H9 (cell line): ENCODE results near the gene ASL. TPM values are rescaled to one million over a fixed set of nuclear protein-coding genes. Genes with fewer than 3 reads are reported as not detected.

Experiments
- DNase-seq: peaks from one replicate; pipeline ENCODE4 v3.0.0-alpha.2; 2017
- H2AFZ ChIP-seq: one replicate; pipeline ENCODE4 v1.6.1; 2013; ENCODE audit warnings: mild to moderate bottlenecking, low read length, control low read depth, moderate library complexity
- H2AK5ac ChIP-seq: 2 replicates; pipeline ENCODE4 v1.6.1; 2013; ENCODE audit warnings: low read length, control low read depth, mixed read lengths; ENCODE audit not compliant: insufficient read length
- H2BK120ac ChIP-seq: one replicate; pipeline ENCODE4 v1.6.1; 2013; ENCODE audit warnings: low read depth, mild to moderate bottlenecking, low read length, control low read depth, inconsistent platforms; ENCODE audit not compliant: poor library complexity, severe bottlenecking
- H2BK12ac ChIP-seq: 2 replicates; pipeline ENCODE4 v1.6.1; 2013; ENCODE audit warnings: low read length, control low read depth, mixed read lengths, low read depth; ENCODE audit not compliant: insufficient read length
- H2BK15ac ChIP-seq: 2 replicates; pipeline ENCODE4 v1.6.1; 2013; ENCODE audit warnings: low read depth, low read length, control low read depth
- H2BK20ac ChIP-seq: one replicate; pipeline ENCODE4 v1.6.1; 2013; ENCODE audit warnings: low read depth, mild to moderate bottlenecking, low read length, control low read depth, inconsistent platforms; ENCODE audit not compliant: poor library complexity, severe bottlenecking
- H2BK5ac ChIP-seq: 2 replicates; pipeline ENCODE4 v1.6.1; 2013; ENCODE audit warnings: low read length, control low read depth, mixed read lengths; ENCODE audit not compliant: insufficient read length
- H3K14ac ChIP-seq: 2 replicates; pipeline ENCODE4 v1.6.1; 2013; ENCODE audit warnings: low read length, control low read depth; ENCODE audit not compliant: insufficient read depth
- H3K18ac ChIP-seq: 2 replicates; pipeline ENCODE4 v1.6.1; 2013; ENCODE audit warnings: low read depth, mild to moderate bottlenecking, mixed read lengths, low read length, control low read depth; ENCODE audit not compliant: insufficient read length
- H3K23ac ChIP-seq: 2 replicates; pipeline ENCODE4 v1.6.1; 2013; ENCODE audit warnings: low read length, control low read depth, mixed read lengths, low read depth; ENCODE audit not compliant: insufficient read length
- H3K23me2 ChIP-seq: 2 replicates; pipeline ENCODE4 v1.6.1; 2013; ENCODE audit warnings: low read depth, mild to moderate bottlenecking, mixed read lengths, low read length, control low read depth; ENCODE audit not compliant: insufficient read length, poor library complexity, severe bottlenecking
- H3K27ac ChIP-seq: 2 replicates; pipeline ENCODE4 v1.5.1; 2013; ENCODE audit warnings: low read length, control low read depth, mixed read lengths, low read depth; ENCODE audit not compliant: insufficient read length
- H3K27me3 ChIP-seq: 2 replicates; pipeline ENCODE4 v1.6.1; 2013; ENCODE audit warnings: low read length, control low read depth, inconsistent platforms; ENCODE audit not compliant: insufficient read depth
- H3K4ac ChIP-seq: 2 replicates; pipeline ENCODE4 v1.6.1; 2013; ENCODE audit warnings: low read depth, mild to moderate bottlenecking, control low read depth, inconsistent platforms, low read length, moderate library complexity
- H3K4me1 ChIP-seq: 2 replicates; pipeline ENCODE4 v1.6.1; 2013; ENCODE audit warnings: low read length, control low read depth, inconsistent platforms; ENCODE audit not compliant: insufficient read depth
- H3K4me2 ChIP-seq: 2 replicates; pipeline ENCODE4 v1.6.1; 2013; ENCODE audit warnings: low read length, control low read depth, mixed read lengths; ENCODE audit not compliant: insufficient read length, insufficient read depth
- H3K56ac ChIP-seq: 2 replicates; pipeline ENCODE4 v1.6.1; 2013; ENCODE audit warnings: low read depth, mild to moderate bottlenecking, mixed read lengths, low read length, control low read depth; ENCODE audit not compliant: insufficient read length
- H3K79me1 ChIP-seq: 2 replicates; pipeline ENCODE4 v1.6.1; 2013; ENCODE audit warnings: low read depth, mild to moderate bottlenecking, moderate library complexity, low read length, control low read depth, inconsistent platforms; ENCODE audit not compliant: insufficient read depth, poor library complexity, severe bottlenecking
- H3K79me2 ChIP-seq: 2 replicates; pipeline ENCODE4 v1.6.1; 2013; ENCODE audit warnings: low read length, control low read depth, inconsistent platforms; ENCODE audit not compliant: insufficient read depth
- H3K9ac ChIP-seq: 2 replicates; pipeline ENCODE4 v1.6.1; 2013; ENCODE audit warnings: low read length, control low read depth, mixed read lengths; ENCODE audit not compliant: insufficient read length; ENCODE audit errors: extremely low read depth
- H3K9me3 ChIP-seq: one replicate; pipeline ENCODE4 v1.6.1; 2013; ENCODE audit warnings: low read depth, low read length, inconsistent platforms; ENCODE audit not compliant: control insufficient read depth
- H3T11ph ChIP-seq: one replicate; pipeline ENCODE4 v1.6.1; 2013; ENCODE audit warnings: mild to moderate bottlenecking, low read length, control low read depth, inconsistent platforms
- H4K20me1 ChIP-seq: one replicate; pipeline ENCODE4 v1.6.1; 2013; ENCODE audit not compliant: control insufficient read depth, insufficient read length, insufficient read depth
- H4K5ac ChIP-seq: 2 replicates; pipeline ENCODE4 v1.6.1; 2013; ENCODE audit warnings: low read depth, mild to moderate bottlenecking, mixed read lengths, low read length, control low read depth; ENCODE audit not compliant: insufficient read length
- H4K8ac ChIP-seq: replicated peaks from 2 replicates; pipeline ENCODE4 v1.6.1; 2013; ENCODE audit warnings: low read length, control low read depth, mixed read lengths, low read depth; ENCODE audit not compliant: insufficient read length
- H4K91ac ChIP-seq: 2 replicates; pipeline ENCODE4 v1.6.1; 2013; ENCODE audit warnings: low read depth, mild to moderate bottlenecking, moderate library complexity, mixed read lengths, low read length, control low read depth; ENCODE audit not compliant: insufficient read length
- H3K27ac Mint-ChIP-seq, 3 experiments: 2 replicates in 2 of 3; 3 replicates in 1 of 3; pipeline ENCODE4 v1.8.0; 2020 to 2021; ENCODE audit warnings: mixed read lengths in 3 of 3, mild to moderate bottlenecking in 1 of 3, moderate library complexity in 1 of 3
- H3K27me3 Mint-ChIP-seq: 2 replicates; pipeline ENCODE4 v1.8.0; 2021; ENCODE audit warnings: low read depth, mild to moderate bottlenecking, moderate library complexity, mixed read lengths
- H3K36me3 Mint-ChIP-seq, 3 experiments: 2 replicates in 2 of 3; 3 replicates in 1 of 3; pipeline ENCODE4 v1.8.0; 2020 to 2021; ENCODE audit warnings: low read depth in 3 of 3, mixed read lengths in 3 of 3; ENCODE audit not compliant: insufficient read depth in 1 of 3
- H3K4me1 Mint-ChIP-seq, 2 experiments: 2 replicates each; pipeline ENCODE4 v1.8.0; 2020; ENCODE audit warnings: mixed read lengths in 2 of 2
- H3K4me3 Mint-ChIP-seq, 2 experiments: 2 replicates in 1 of 2; 3 replicates in 1 of 2; pipeline ENCODE4 v1.8.0; 2020 to 2021; ENCODE audit warnings: mild to moderate bottlenecking in 2 of 2, mixed read lengths in 2 of 2, moderate library complexity in 1 of 2
- H3K9me3 Mint-ChIP-seq, 2 experiments: 2 replicates in 1 of 2; 3 replicates in 1 of 2; pipeline ENCODE4 v1.8.0; 2020; ENCODE audit warnings: mild to moderate bottlenecking in 2 of 2, mixed read lengths in 2 of 2, moderate library complexity in 1 of 2
- CTCF ChIP-seq: fragments of 200-600 bp; sonication (generic); conservative IDR thresholded peaks from 3 replicates; pipeline ENCODE4 v1.8.0; 2021; ENCODE audit warnings: antibody characterized with exemption, mild to moderate bottlenecking
- WGBS: extraction: QIAGEN DNeasy Blood & Tissue Kit; methylation state at CpG from one replicate; pipeline ENCODE4 v1.1.7; 2013; ENCODE audit warnings: missing lambda C conversion rate, low lambda C conversion rate, mixed read lengths; ENCODE audit not compliant: insufficient read length; ENCODE audit errors: extremely low coverage; 5-methylcytosine and 5-hydroxymethylcytosine counted together
- total RNA-seq: library from RNA; stranded (reverse); gene quantifications from 2 replicates; pipeline ENCODE4 v1.2.1, GENCODE V29; 2021

The ASL gene
- total RNA-seq, 1 experiment from 2014 or later, result 30.7 TPM

DNA sequence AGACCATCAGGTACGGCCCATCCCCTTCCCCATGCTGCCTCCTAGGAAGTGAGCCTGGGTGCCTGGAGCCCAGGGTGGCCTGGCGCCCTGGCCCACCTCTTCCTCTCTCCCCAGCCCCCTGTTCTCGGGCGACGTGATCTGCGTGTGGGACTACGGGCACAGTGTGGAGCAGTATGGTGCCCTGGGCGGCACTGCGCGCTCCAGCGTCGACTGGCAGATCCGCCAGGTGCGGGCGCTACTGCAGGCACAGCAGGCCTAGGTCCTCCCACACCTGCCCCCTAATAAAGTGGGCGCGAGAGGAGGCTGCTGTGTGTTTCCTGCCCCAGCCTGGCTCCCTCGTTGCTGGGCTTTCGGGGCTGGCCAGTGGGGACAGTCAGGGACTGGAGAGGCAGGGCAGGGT is 17.0 kb downstream of the ASL start:
- Histone ChIP-seq H2BK20ac (no peak overlapping the region), H3K23ac (no peak overlapping the region), H2BK5ac (no peak overlapping the region), H3K14ac (no peak overlapping the region), H3K18ac (no peak overlapping the region), H2BK12ac (no peak overlapping the region), H2AK5ac (no peak overlapping the region), H3K27me3 (no peaks in the 10 kb centered on the region), H4K5ac (no peak overlapping the region), H3K4me1 (no peaks in the 10 kb centered on the region), H2AFZ (no peak overlapping the region), H3K56ac (no peak overlapping the region), H3K79me2 (no peaks in the 10 kb centered on the region), H2BK120ac (no peak overlapping the region), H4K20me1 (no peaks in the 10 kb centered on the region), H3T11ph (no peak overlapping the region), H3K9ac (no peak overlapping the region), H3K4ac (no peak overlapping the region), H4K8ac (no peak overlapping the region), H2BK15ac (no peak overlapping the region), H3K9me3 (no peaks in the 10 kb centered on the region), H3K23me2 (no peaks in the 10 kb centered on the region), H3K27ac (no peak overlapping the region), H3K4me2 (no peak overlapping the region), H4K91ac (no peak overlapping the region), H3K79me1 (no peaks in the 10 kb centered on the region)
- no peaks in the 10 kb centered on the region for H3K9me3 Mint-ChIP-seq
- no peak overlapping the region; a peak in 1 of 5 replicates for H3K4me3 Mint-ChIP-seq
- no peaks in the 10 kb centered on the region for H3K27me3 Mint-ChIP-seq
- no peak for DNase-seq
- peak overlapping the region in 1 of 3 experiments; percentile 62; a peak in 1 of 7 replicates for H3K27ac Mint-ChIP-seq
- no peaks in the 10 kb centered on the region for H3K36me3 Mint-ChIP-seq
- no CpG with 5 or more reads among the region's 19 CpGs for WGBS
- 0 out of 4 replicates have a peak, but pooled peaks cover 0 to 2% of the 10 kb centered on the region in 2 experiments for H3K4me1 Mint-ChIP-seq
- no peak for TF ChIP-seq CTCF
